Measurements from ENCODE around the gene RASSF8. TPM values are rescaled to one million over a fixed set of nuclear protein-coding genes. Genes with fewer than 3 reads are reported as not detected.

RASSF8 gene
- total RNA-seq, 3 donors from 2014 or later = 42.6 to 52.1 (median 47.5) TPM

DNA sequence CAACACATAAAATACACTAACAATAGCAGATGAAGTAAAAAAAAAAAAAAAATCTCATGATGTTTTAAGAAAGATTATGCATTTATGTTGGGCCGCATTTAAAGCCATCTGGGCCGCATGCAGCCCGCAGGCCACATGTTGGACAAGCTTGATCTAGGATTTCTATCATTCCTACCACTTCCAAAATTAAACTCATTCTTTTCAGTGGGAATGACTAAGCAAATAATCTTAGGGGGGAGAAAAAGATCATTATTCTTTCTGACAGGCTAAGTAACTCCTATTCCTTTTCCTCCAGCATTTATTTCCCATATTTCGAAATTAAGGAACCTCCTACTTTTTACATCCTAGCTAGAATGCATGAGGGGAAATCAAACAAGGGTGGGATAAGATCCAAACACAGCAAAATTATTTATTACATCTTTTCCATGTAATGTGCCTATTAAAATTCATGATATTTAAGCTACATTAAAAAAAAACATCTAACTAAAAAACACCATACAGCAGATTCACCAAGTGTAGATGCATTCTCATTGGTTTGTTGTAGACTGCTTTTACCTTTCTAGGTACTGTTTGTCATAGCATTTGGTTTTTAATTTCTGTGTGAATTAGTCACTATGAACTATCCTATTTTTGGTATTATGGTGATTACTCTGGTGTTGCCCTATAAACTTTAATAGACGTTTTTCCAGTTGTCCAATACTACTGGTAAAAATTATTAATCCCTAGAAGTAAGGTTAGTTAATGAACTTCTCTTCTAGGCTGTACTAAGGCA, 76.1 kb downstream of the RASSF8 start:
- H3K9me3 ChIP-seq = no peaks in the 10 kb centered on the region
- no peaks in the 10 kb centered on the region for H3K36me3 ChIP-seq
- no peak overlapping the region for H3K4me3 ChIP-seq
- intact Hi-C loops (cut with DNase I; ENCODE audit: low total_unique reads) = loop anchor here (5.0 kb wide), 1 partner anchor 77 kb away; the partner anchor contains the start of gene RASSF8
- H3K27ac ChIP-seq = no peak overlapping the region
- H3K27me3 ChIP-seq = no peaks in the 10 kb centered on the region
- H3K4me1 ChIP-seq = no peaks in the 10 kb centered on the region
- no peak for DNase-seq (ENCODE audit: low spot score in 2 of 2)
- TF ChIP-seq, protein P1, sequence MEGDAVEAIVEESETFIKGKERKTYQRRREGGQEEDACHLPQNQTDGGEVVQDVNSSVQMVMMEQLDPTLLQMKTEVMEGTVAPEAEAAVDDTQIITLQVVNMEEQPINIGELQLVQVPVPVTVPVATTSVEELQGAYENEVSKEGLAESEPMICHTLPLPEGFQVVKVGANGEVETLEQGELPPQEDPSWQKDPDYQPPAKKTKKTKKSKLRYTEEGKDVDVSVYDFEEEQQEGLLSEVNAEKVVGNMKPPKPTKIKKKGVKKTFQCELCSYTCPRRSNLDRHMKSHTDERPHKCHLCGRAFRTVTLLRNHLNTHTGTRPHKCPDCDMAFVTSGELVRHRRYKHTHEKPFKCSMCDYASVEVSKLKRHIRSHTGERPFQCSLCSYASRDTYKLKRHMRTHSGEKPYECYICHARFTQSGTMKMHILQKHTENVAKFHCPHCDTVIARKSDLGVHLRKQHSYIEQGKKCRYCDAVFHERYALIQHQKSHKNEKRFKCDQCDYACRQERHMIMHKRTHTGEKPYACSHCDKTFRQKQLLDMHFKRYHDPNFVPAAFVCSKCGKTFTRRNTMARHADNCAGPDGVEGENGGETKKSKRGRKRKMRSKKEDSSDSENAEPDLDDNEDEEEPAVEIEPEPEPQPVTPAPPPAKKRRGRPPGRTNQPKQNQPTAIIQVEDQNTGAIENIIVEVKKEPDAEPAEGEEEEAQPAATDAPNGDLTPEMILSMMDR (IDR thresholded peaks at IDR 0.05) = no peak
- TF ChIP-seq POLR2AphosphoS5 (IDR thresholded peaks at IDR 0.05) (no peak), POLR2A (IDR thresholded peaks at IDR 0.05) (no peak)

- Histone ChIP-seq H3K27ac (no peak overlapping the region), H3K27me3 (no peaks in the 10 kb centered on the region), H3K9me3 (no peaks in the 10 kb centered on the region), H3K36me3 (no peaks in the 10 kb centered on the region), H3K4me1 (no peaks in the 10 kb centered on the region), H3K4me3 (no peak overlapping the region)
- DNase-seq (ENCODE audit: low spot score in 2 of 2) = no peak
- TF ChIP-seq, protein P1 (IDR thresholded peaks at IDR 0.05) = no peak
- TF ChIP-seq POLR2AphosphoS5 (IDR thresholded peaks at IDR 0.05) = no peak
- TF ChIP-seq POLR2A (IDR thresholded peaks at IDR 0.05) = no peak
- intact Hi-C loops (cut with DNase I; ENCODE audit: low total_unique reads) = no loop called here
These were observed 78.4 kb downstream of the RASSF8 start for GRCh38 chr12:26036877-26037276.

- Histone ChIP-seq H3K4me1 (no peaks in the 10 kb centered on the region), H3K9me3 (no peaks in the 10 kb centered on the region), H3K4me3 (no peak overlapping the region), H3K36me3 (no peaks in the 10 kb centered on the region), H3K27me3 (no peaks in the 10 kb centered on the region), H3K27ac (no peak overlapping the region)
- TF ChIP-seq POLR2A (IDR thresholded peaks at IDR 0.05) = no peak
- TF ChIP-seq, protein P1 (IDR thresholded peaks at IDR 0.05) = no peak
- TF ChIP-seq POLR2AphosphoS5 (IDR thresholded peaks at IDR 0.05) = no peak
- DNase-seq (ENCODE audit: low spot score in 2 of 2) = no peak
- intact Hi-C loops (cut with DNase I; ENCODE audit: low total_unique reads) = no loop called here
These were observed 79.2 kb downstream of the RASSF8 start for GRCh38 chr12:26037615-26038220.

DNA sequence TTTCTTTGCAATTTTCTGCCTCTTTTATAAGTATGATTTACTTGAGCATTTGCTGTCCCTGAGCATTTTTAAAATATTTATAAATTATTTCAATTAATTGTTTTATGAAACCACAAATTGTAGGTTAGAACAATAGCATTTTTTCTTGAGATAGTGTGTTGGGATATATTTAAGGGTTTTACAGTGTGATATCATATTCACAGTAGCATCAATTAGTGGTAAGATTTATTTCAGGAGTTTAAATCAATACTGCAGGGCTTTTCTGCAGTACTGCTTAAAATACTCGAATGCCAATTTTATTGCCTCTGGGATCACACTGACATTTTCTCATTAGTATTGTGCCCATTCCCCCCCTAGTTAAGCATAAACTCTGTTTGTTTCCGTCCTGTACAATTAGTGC, 84.2 kb downstream of the RASSF8 start:
- TF ChIP-seq POLR2A (IDR thresholded peaks at IDR 0.05) = no peak
- no peak for TF ChIP-seq POLR2AphosphoS5 (IDR thresholded peaks at IDR 0.05)
- TF ChIP-seq, protein P1 (IDR thresholded peaks at IDR 0.05) = no peak
- intact Hi-C loops (cut with DNase I; ENCODE audit: low total_unique reads) = no loop called here
- Histone ChIP-seq H3K4me1 (peaks cover 0 to 4% of the 10 kb centered on the region in 2 donors), H3K9me3 (no peaks in the 10 kb centered on the region), H3K27ac (no peak overlapping the region), H3K4me3 (no peak overlapping the region), H3K27me3 (no peaks in the 10 kb centered on the region), H3K36me3 (no peaks in the 10 kb centered on the region)
- DNase-seq (ENCODE audit: low spot score in 2 of 2) = no peak
